HCT116 (cell line): ENCODE results near the gene PXDN. TPM values are rescaled to one million over a fixed set of nuclear protein-coding genes. Genes with fewer than 3 reads are reported as not detected.

Experiments
- ATAC-seq: fragments of 200-7000 bp; cut with Tn5 transposase; 2 replicates; pipeline ENCODE4 v1.9.1; 2020; ENCODE audit warnings: mild to moderate bottlenecking, moderate library complexity
- BruUV-seq: library from RNA; stranded (reverse); fragments of 400-500 nt; replicated peaks from 2 replicates; lab custom pipeline; 2021; lab: Mats Ljungman, UMichigan
- CTCF ChIA-PET: fragments of 300-600 bp; sonication (Branson Sonifier 250); formaldehyde crosslinking; loops from one replicate; lab custom pipeline; 2021; ENCODE audit warnings: antibody characterized with exemption; lab: Charles Lee
- POLR2A ChIA-PET: fragments of 300-600, 350-600 bp; sonication (Branson Sonifier 250); formaldehyde crosslinking; loops from one replicate; lab custom pipeline; 2021; ENCODE audit warnings: antibody characterized with exemption; lab: Charles Lee
- RAD21 ChIA-PET, 2 experiments: fragments of 300-600 bp; sonication (Branson Sonifier 250); formaldehyde crosslinking; loops; one replicate each; lab custom pipeline; 2023; ENCODE audit warnings: low total read pairs in 2 of 2; ENCODE audit not compliant: uncharacterized antibody in 2 of 2, unreplicated experiment in 2 of 2, low non-redundant PET in 1 of 2; lab: Charles Lee
- DNase-seq: peaks from one replicate; pipeline ENCODE4 v3.0.0-alpha.2; 2010; ENCODE audit warnings: low read depth, low spot score
- H2AFZ ChIP-seq: fragments of 200-600 bp; shearing (Covaris generic), sonication (generic); 2 replicates; pipeline ENCODE4 v1.6.1; 2017; ENCODE audit warnings: low read depth, mixed run types, mixed read lengths, antibody characterized with exemption, low read length; ENCODE audit not compliant: poor library complexity, severe bottlenecking
- H3K27ac ChIP-seq: 2 replicates; pipeline ENCODE4 v1.5.1; 2012; ENCODE audit warnings: low read depth, low read length
- H3K27me3 ChIP-seq: fragments of 200-600 bp; sonication (generic); 2 replicates; pipeline ENCODE4 v1.6.1; 2016; ENCODE audit warnings: mixed run types, low read length, mixed read lengths; ENCODE audit not compliant: insufficient read depth
- H3K36me3 ChIP-seq, 2 experiments: fragments of 200-500 bp in 1 of 2; fragments of 200-600 bp in 1 of 2; sonication (Bioruptor generic) in 1 of 2; sonication (generic) in 1 of 2; 2 replicates each; pipeline versions ENCODE4 v1.5.1 to v1.6.1; 2014 to 2016; ENCODE audit warnings: low read length in 2 of 2, inconsistent platforms in 1 of 2, mixed read lengths in 1 of 2, mixed run types in 1 of 2; ENCODE audit not compliant: insufficient read depth in 2 of 2, control insufficient read depth in 1 of 2
- H3K4me1 ChIP-seq, 2 experiments: fragments of 200-600 bp in 1 of 2; sonication (generic) in 1 of 2; 2 replicates each; pipeline versions ENCODE4 v1.5.1 to v1.6.1; 2012 to 2017; ENCODE audit warnings: low read length in 2 of 2, inconsistent platforms in 1 of 2, mild to moderate bottlenecking in 1 of 2, mixed read lengths in 1 of 2, mixed run types in 1 of 2, moderate library complexity in 1 of 2; ENCODE audit not compliant: insufficient read depth in 2 of 2, control insufficient read depth in 1 of 2
- H3K4me2 ChIP-seq: fragments of 200-600 bp; sonication (generic); 2 replicates; pipeline ENCODE4 v1.6.1; 2017; ENCODE audit warnings: mixed run types, low read length, mixed read lengths
- H3K4me3 ChIP-seq, 2 experiments: fragments of 200-600 bp in 1 of 2; sonication (generic) in 1 of 2; replicated peaks in 1 of 2; 2 replicates each; pipeline ENCODE4 v1.5.1; 2011 to 2016; ENCODE audit warnings: low read length in 2 of 2, control low read depth in 1 of 2, low read depth in 1 of 2, mild to moderate bottlenecking in 1 of 2, mixed read lengths in 1 of 2, mixed run types in 1 of 2
- H3K79me2 ChIP-seq: fragments of 200-600 bp; sonication (generic); 2 replicates; pipeline ENCODE4 v1.6.1; 2017; ENCODE audit warnings: mild to moderate bottlenecking, mixed run types, low read length, moderate library complexity, mixed read lengths; ENCODE audit not compliant: insufficient read depth
- H3K9ac ChIP-seq: fragments of 200-600 bp; sonication (generic); 2 replicates; pipeline ENCODE4 v1.6.1; 2016; ENCODE audit warnings: low read length, mixed read lengths
- H3K9me2 ChIP-seq: fragments of 200-600 bp; sonication (generic), shearing (Covaris generic); 2 replicates; pipeline ENCODE4 v1.6.1; 2017; ENCODE audit warnings: mixed run types, mild to moderate bottlenecking, moderate library complexity; ENCODE audit not compliant: insufficient read depth
- H3K9me3 ChIP-seq, 2 experiments: fragments of 200-500 bp in 1 of 2; fragments of 200-600 bp in 1 of 2; sonication (Bioruptor generic) in 1 of 2; sonication (generic) in 1 of 2; 2 replicates each; pipeline ENCODE4 v1.6.1; 2014 to 2017; ENCODE audit warnings: low read length in 2 of 2, mixed read lengths in 2 of 2, inconsistent platforms in 1 of 2, low read depth in 1 of 2, mild to moderate bottlenecking in 1 of 2, mixed run types in 1 of 2, moderate library complexity in 1 of 2; ENCODE audit not compliant: control insufficient read depth in 1 of 2, insufficient read depth in 1 of 2
- H4K20me1 ChIP-seq: fragments of 200-600 bp; sonication (generic), shearing (Covaris generic); 2 replicates; pipeline ENCODE4 v1.6.1; 2017; ENCODE audit warnings: mixed run types, mild to moderate bottlenecking, moderate library complexity; ENCODE audit not compliant: insufficient read depth
- ATF3 ChIP-seq: IDR thresholded peaks from 2 replicates; pipeline ENCODE4 v1.6.1; 2012
- CBX3 ChIP-seq: IDR thresholded peaks from 2 replicates; pipeline ENCODE4 v1.6.1; 2012; ENCODE audit warnings: low read depth
- CEBPB ChIP-seq: IDR thresholded peaks from 2 replicates; pipeline ENCODE4 v1.6.1; 2012; ENCODE audit warnings: low read depth
- ELF1 ChIP-seq: IDR thresholded peaks from 2 replicates; pipeline ENCODE4 v1.6.1; 2012; ENCODE audit warnings: low read depth, borderline replicate concordance
- EZH2 ChIP-seq: fragments of 200-600 bp; sonication (generic); IDR thresholded peaks from 2 replicates; pipeline ENCODE4 v1.6.1; 2017; ENCODE audit warnings: antibody characterized with exemption, mixed run types
- EZH2phosphoT487 ChIP-seq: fragments of 200-600 bp; IDR thresholded peaks from 2 replicates; pipeline ENCODE4 v1.6.1; 2018; ENCODE audit warnings: antibody characterized with exemption, borderline replicate concordance
- FOSL1 ChIP-seq: IDR thresholded peaks from 2 replicates; pipeline ENCODE4 v1.6.1; 2012; ENCODE audit warnings: low read depth
- JUND ChIP-seq: IDR thresholded peaks from 2 replicates; pipeline ENCODE4 v1.6.1; 2012
- MAX ChIP-seq: IDR thresholded peaks from 2 replicates; pipeline ENCODE4 v1.6.1; 2012
- POLR2A ChIP-seq: IDR thresholded peaks from 2 replicates; pipeline ENCODE4 v1.7.0; 2011; ENCODE audit warnings: borderline replicate concordance; ENCODE audit not compliant: insufficient read depth, insufficient read length; ENCODE audit errors: extremely low read depth
- REST ChIP-seq: IDR thresholded peaks from 2 replicates; pipeline ENCODE4 v1.6.1; 2012; ENCODE audit warnings: low read depth
- SIN3A ChIP-seq: IDR thresholded peaks from 2 replicates; pipeline ENCODE4 v1.6.1; 2012; ENCODE audit warnings: low read depth
- SP1 ChIP-seq: IDR thresholded peaks from 2 replicates; pipeline ENCODE4 v1.6.1; 2012; ENCODE audit warnings: low read depth
- SRF ChIP-seq: IDR thresholded peaks from 2 replicates; pipeline ENCODE4 v1.6.1; 2012; ENCODE audit warnings: low read depth
- TCF7L2 ChIP-seq: IDR thresholded peaks from 2 replicates; pipeline ENCODE4 v1.7.0; 2011; ENCODE audit warnings: borderline replicate concordance, inconsistent platforms; ENCODE audit not compliant: insufficient read depth, insufficient read length; ENCODE audit errors: extremely low read depth
- YY1 ChIP-seq: IDR thresholded peaks from 2 replicates; pipeline ENCODE4 v1.6.1; 2011; ENCODE audit warnings: low read length, low read depth, moderate library complexity, mild to moderate bottlenecking; ENCODE audit not compliant: insufficient replicate concordance; ENCODE audit errors: extremely low read depth
- ZBTB33 ChIP-seq: IDR thresholded peaks from 2 replicates; pipeline ENCODE4 v1.6.1; 2011; ENCODE audit warnings: mild to moderate bottlenecking, low read length, moderate library complexity; ENCODE audit not compliant: insufficient replicate concordance; ENCODE audit errors: extremely low read depth
- ZFX ChIP-seq: fragments of 450-650 bp; IDR thresholded peaks from 2 replicates; pipeline ENCODE4 v1.6.1; 2017
- ZNF274 ChIP-seq: fragments of 200-500 bp; sonication (Bioruptor generic); IDR thresholded peaks from 2 replicates; pipeline ENCODE4 v1.6.1; 2014; ENCODE audit warnings: mild to moderate bottlenecking, low read depth, low read length, inconsistent platforms
- intact Hi-C: fragments of 100-400 bp; cut with micrococcal nuclease; formaldehyde crosslinking; loops from 2 replicates; pipeline ENCODE4 v1.10.0; 2022
- total RNA-seq: library from RNA; stranded (reverse); gene quantifications from one replicate; pipeline ENCODE4 v1.2.1, GENCODE V29; 2021; ENCODE audit not compliant: unreplicated experiment

PXDN gene
- total RNA-seq, 1 experiment from 2014 or later = 10.7 TPM

- RAD21 ChIA-PET = interaction anchor here in 1 of 2 experiments (0.6 kb wide), 1 partner anchor 1227 kb away, joined by 3 read pairs; no protein-coding TSS in a partner anchor
- CTCF ChIA-PET = no interaction called here
- no TSS peak for BruUV-seq
- intact Hi-C loops = no loop called here
- ATAC-seq (no peak), DNase-seq (no peak)
- POLR2A ChIA-PET = no interaction called here
- no peaks in the 10 kb centered on the region for H3K79me2 ChIP-seq
- H3K4me1 ChIP-seq = no peaks in the 10 kb centered on the region
- no peaks in the 10 kb centered on the region; the same call in 1 of the 2 replicates for H4K20me1 ChIP-seq
- H3K36me3 ChIP-seq = no peaks in the 10 kb centered on the region; a peak in 2 of 4 replicates
- no peak overlapping the region for H3K27ac ChIP-seq
- no peak overlapping the region for H3K9ac ChIP-seq
- no peak overlapping the region for H3K4me2 ChIP-seq
- no peak overlapping the region for H3K4me3 ChIP-seq
- H3K9me3 ChIP-seq = no peaks in the 10 kb centered on the region
- H3K27me3 ChIP-seq = no peaks in the 10 kb centered on the region
- H3K9me2 ChIP-seq = no peaks in the 10 kb centered on the region
- H2AFZ ChIP-seq = no peak overlapping the region
- no peak for TF ChIP-seq YY1
- no peak for TF ChIP-seq SP1
- TF ChIP-seq ZBTB33 = no peak
- TF ChIP-seq ZNF274 = no peak
- no peak for TF ChIP-seq SRF
- TF ChIP-seq REST = no peak
- no peak for TF ChIP-seq CBX3
- no peak for TF ChIP-seq ELF1
- no peak for TF ChIP-seq ZFX
- no peak for TF ChIP-seq MAX
- TF ChIP-seq FOSL1 = no peak
- TF ChIP-seq JUND = no peak
- TF ChIP-seq TCF7L2 = no peak
- no peak for TF ChIP-seq POLR2A
- no peak for TF ChIP-seq EZH2phosphoT487
- no peak for TF ChIP-seq CEBPB
- TF ChIP-seq ATF3 = no peak
- TF ChIP-seq EZH2 = no peak
- TF ChIP-seq SIN3A = no peak
These were observed 94.9 kb downstream of the PXDN start for GRCh38 chr2:1649103-1650084.
